ENCODE results near the gene PSME2. TPM values are rescaled to one million over a fixed set of nuclear protein-coding genes. Genes with fewer than 3 reads are reported as not detected.

The PSME2 gene
- total and polyA plus RNA-seq, 9 of the 15 experiments (the other 6 are each of a cell fraction or from before 2014, with no cell fraction given) = 111 to 579 (median 159) TPM

DNA sequence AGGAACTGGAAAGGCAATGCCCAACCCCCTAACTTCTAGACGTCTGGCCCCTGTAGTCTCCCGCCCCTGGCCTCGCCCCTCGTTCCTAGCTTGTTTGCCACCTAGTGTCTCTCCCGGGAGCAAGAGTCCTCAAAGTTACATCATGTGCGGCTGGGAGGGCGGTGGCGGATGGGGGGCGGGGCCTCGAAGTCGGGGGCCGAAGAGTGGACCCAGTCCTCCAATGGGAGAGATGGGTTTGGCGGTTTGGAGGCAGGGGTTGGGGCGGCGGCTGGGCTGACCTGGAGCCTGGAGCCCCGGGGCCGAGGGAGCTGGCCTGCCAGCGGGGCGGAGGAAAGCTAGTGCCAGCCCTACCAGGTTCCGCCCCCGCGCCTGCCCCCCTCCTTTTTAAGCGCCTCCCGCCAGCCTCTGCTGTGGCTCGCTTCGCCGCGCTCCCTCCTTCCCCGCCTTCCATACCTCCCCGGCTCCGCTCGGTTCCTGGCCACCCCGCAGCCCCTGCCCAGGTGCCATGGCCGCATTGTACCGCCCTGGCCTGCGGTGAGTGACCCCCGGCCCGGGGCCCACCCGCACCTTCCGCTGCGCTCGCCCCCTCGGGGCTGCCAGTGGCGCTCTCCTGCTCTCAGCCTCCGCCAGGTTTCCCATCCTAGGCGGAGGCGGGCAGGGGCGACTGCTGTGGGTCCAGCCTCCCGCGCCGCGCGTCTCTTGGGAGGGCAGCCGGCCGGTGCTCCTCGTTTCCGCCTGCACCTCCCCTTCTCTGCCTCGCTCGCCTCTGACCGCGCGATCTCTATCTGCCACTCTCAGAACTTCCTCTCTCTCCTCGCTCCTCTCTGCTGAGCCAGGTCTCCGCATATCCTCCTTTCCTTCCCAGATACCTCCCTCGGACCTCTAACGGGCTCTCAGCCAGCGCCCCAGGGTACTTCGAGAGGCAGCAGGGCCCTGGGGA, 52.2 kb downstream of the PSME2 start, which contains the start of gene PCK2 (continued):
- TF ChIP-seq POU5F1 (IDR thresholded peaks at IDR 0.05; ENCODE audit: borderline replicate concordance, low read depth, low read length, partially characterized antibody) = no peak
- TF ChIP-seq MTF1 (CRISPR knock-in tag; IDR thresholded peaks at IDR 0.05; ENCODE audit: borderline replicate concordance) = no peak
- TF ChIP-seq ZBTB1 (CRISPR knock-in tag; IDR thresholded peaks at IDR 0.05; ENCODE audit: borderline replicate concordance, low read depth) = no peak; the same call in 1 of the 2 replicates
- TF ChIP-seq ZNF780A (CRISPR knock-in tag; IDR thresholded peaks at IDR 0.05) = 0 out of 2 replicates have a peak, but pooled peaks have one; percentile 45
- TF ChIP-seq, protein P1, sequence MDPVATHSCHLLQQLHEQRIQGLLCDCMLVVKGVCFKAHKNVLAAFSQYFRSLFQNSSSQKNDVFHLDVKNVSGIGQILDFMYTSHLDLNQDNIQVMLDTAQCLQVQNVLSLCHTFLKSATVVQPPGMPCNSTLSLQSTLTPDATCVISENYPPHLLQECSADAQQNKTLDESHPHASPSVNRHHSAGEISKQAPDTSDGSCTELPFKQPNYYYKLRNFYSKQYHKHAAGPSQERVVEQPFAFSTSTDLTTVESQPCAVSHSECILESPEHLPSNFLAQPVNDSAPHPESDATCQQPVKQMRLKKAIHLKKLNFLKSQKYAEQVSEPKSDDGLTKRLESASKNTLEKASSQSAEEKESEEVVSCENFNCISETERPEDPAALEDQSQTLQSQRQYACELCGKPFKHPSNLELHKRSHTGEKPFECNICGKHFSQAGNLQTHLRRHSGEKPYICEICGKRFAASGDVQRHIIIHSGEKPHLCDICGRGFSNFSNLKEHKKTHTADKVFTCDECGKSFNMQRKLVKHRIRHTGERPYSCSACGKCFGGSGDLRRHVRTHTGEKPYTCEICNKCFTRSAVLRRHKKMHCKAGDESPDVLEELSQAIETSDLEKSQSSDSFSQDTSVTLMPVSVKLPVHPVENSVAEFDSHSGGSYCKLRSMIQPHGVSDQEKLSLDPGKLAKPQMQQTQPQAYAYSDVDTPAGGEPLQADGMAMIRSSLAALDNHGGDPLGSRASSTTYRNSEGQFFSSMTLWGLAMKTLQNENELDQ (CRISPR knock-in tag; IDR thresholded peaks at IDR 0.05; ENCODE audit: borderline replicate concordance) = no peak
- TF ChIP-seq, protein P2, sequence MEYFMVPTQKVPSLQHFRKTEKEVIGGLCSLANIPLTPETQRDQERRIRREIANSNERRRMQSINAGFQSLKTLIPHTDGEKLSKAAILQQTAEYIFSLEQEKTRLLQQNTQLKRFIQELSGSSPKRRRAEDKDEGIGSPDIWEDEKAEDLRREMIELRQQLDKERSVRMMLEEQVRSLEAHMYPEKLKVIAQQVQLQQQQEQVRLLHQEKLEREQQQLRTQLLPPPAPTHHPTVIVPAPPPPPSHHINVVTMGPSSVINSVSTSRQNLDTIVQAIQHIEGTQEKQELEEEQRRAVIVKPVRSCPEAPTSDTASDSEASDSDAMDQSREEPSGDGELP (CRISPR knock-in tag; IDR thresholded peaks at IDR 0.05; ENCODE audit: borderline replicate concordance) = peak; percentile 69
- no peak for TF ChIP-seq ZNF507 (tag; conservative IDR thresholded peaks at IDR 0.05)
- no peak for TF ChIP-seq STAT5A (IDR thresholded peaks at IDR 0.05; ENCODE audit: borderline replicate concordance, low read length)
- peak; percentile 18; the same call in 1 of the 2 replicates for TF ChIP-seq HMG20B (CRISPR knock-in tag; IDR thresholded peaks at IDR 0.05)
- TF ChIP-seq TRIM28 (IDR thresholded peaks at IDR 0.05) = no peak
- TF ChIP-seq FOXK2 (conservative IDR thresholded peaks at IDR 0.05 in 1 of 2, IDR thresholded peaks at IDR 0.05 in 1 of 2; ENCODE audit: low read depth in 2 of 2) = no peak
- no peak for TF ChIP-seq CREBBP (IDR thresholded peaks at IDR 0.05; ENCODE audit: low read depth, low read length)
- TF ChIP-seq FOS (IDR thresholded peaks at IDR 0.05; ENCODE audit: extremely low read depth, insufficient read length) = no peak
- TF ChIP-seq GATAD2B (IDR thresholded peaks at IDR 0.05; ENCODE audit: borderline replicate concordance) = no peak
- TF ChIP-seq ZNF274 (IDR thresholded peaks at IDR 0.05; ENCODE audit: borderline replicate concordance, low read depth, low read length) = no peak
- no peak for TF ChIP-seq ZNF644 (tag; IDR thresholded peaks at IDR 0.05; ENCODE audit: low read depth)
- TF ChIP-seq ZNF217 (CRISPR knock-in tag; IDR thresholded peaks at IDR 0.05) = no peak
- no peak for TF ChIP-seq ZNF354B (CRISPR knock-in tag; IDR thresholded peaks at IDR 0.05)
- no peak for TF ChIP-seq ETV5 (CRISPR knock-in tag; IDR thresholded peaks at IDR 0.05; ENCODE audit: low read depth)
- TF ChIP-seq BHLHE40 (IDR thresholded peaks at IDR 0.05; ENCODE audit: low read length) = no peak
- no peak for TF ChIP-seq ZNF197 (CRISPR knock-in tag; IDR thresholded peaks at IDR 0.05; ENCODE audit: low read depth)
- no peak for TF ChIP-seq ZNF124 (CRISPR knock-in tag; IDR thresholded peaks at IDR 0.05)
- peak; percentile 83 for TF ChIP-seq CHD1 (IDR thresholded peaks at IDR 0.05; ENCODE audit: low read length)
- no peak for TF ChIP-seq EP300 (IDR thresholded peaks at IDR 0.05; ENCODE audit: low read length)
- no peak for TF ChIP-seq NFE2L1 (tag; IDR thresholded peaks at IDR 0.05; ENCODE audit: borderline replicate concordance, low read depth)
- TF ChIP-seq JUNB (CRISPR knock-in tag; conservative IDR thresholded peaks at IDR 0.05) = no peak

Measured in K562 (cell line).